Activated CD8-positive, alpha-beta memory T cell treated with anti-CD3 and anti-CD28 coated beads, Interleukin-2, amount 50 U/mL, for 1 hour (primary cell): Measurements from ENCODE around the gene FSIP1.

Experiments used
- DNase-seq: peaks from one replicate; pipeline ENCODE4 v3.0.0-alpha.2; 2020; ENCODE audit errors: extremely low read depth

The FSIP1 gene

GRCh38 chr15:39684233-39684632 lies 98.4 kb downstream of the FSIP1 start:
- no peak for DNase-seq

GRCh38 chr15:39682366-39682765 lies 100.3 kb downstream of the FSIP1 start:
- no peak for DNase-seq

GRCh38 chr15:39680868-39681267 lies 101.8 kb downstream of the FSIP1 start:
- no peak for DNase-seq

GRCh38 chr15:39672666-39673065 lies 110.0 kb downstream of the FSIP1 start:
- no peak for DNase-seq

GRCh38 chr15:39672184-39672583 lies 110.5 kb downstream of the FSIP1 start:
- no peak for DNase-seq

- DNase-seq, result no peak
Observed at GRCh38 chr15:39670687-39671086, 112.0 kb downstream of the FSIP1 start.

GRCh38 chr15:39669661-39670060 lies 113.0 kb downstream of the FSIP1 start:
- no peak for DNase-seq

- DNase-seq, result no peak
Observed at GRCh38 chr15:39669241-39669640, 113.4 kb downstream of the FSIP1 start.

GRCh38 chr15:39668457-39668856 lies 114.2 kb downstream of the FSIP1 start:
- no peak for DNase-seq

GRCh38 chr15:39667382-39668127 lies 115.1 kb downstream of the FSIP1 start:
- no peak for DNase-seq

GRCh38 chr15:39666677-39667076 lies 116.0 kb downstream of the FSIP1 start:
- no peak for DNase-seq

GRCh38 chr15:39665629-39666250 lies 116.9 kb downstream of the FSIP1 start:
- no peak for DNase-seq

GRCh38 chr15:39663704-39664250 lies 118.9 kb downstream of the FSIP1 start:
- DNase-seq, result no peak

GRCh38 chr15:39661776-39662175 lies 120.9 kb downstream of the FSIP1 start:
- DNase-seq, result no peak

- DNase-seq, result no peak
Observed at GRCh38 chr15:39658740-39659139, 123.9 kb downstream of the FSIP1 start.

- DNase-seq, result no peak
Observed at GRCh38 chr15:39657668-39658067, 125.0 kb downstream of the FSIP1 start.

GRCh38 chr15:39657181-39657580 lies 125.5 kb downstream of the FSIP1 start:
- no peak for DNase-seq

- DNase-seq, result no peak
Observed at GRCh38 chr15:39654304-39654703, 128.3 kb downstream of the FSIP1 start.

- DNase-seq, result no peak
Observed at GRCh38 chr15:39651881-39652280, 130.8 kb downstream of the FSIP1 start.

- DNase-seq, result no peak
Observed at GRCh38 chr15:39651295-39651694, 131.3 kb downstream of the FSIP1 start.

- no peak for DNase-seq
Observed at GRCh38 chr15:39649757-39650156, 132.9 kb downstream of the FSIP1 start.

- no peak for DNase-seq
Observed at GRCh38 chr15:39646425-39646824, 136.2 kb downstream of the FSIP1 start.

GRCh38 chr15:39645976-39646257 lies 136.7 kb downstream of the FSIP1 start:
- DNase-seq, result no peak
